Lung (tissue), 12 donors: ENCODE measurements around the gene AGPS. TPM values are rescaled to one million over a fixed set of nuclear protein-coding genes. Genes with fewer than 3 reads are reported as not detected.

Experiments used
- ATAC-seq: fragments of 200-7000 bp; cut with Tn5 transposase; one replicate; pipeline ENCODE4 v1.9.1; 2020; ENCODE audit warnings: moderate number of reproducible peaks; ENCODE audit not compliant: insufficient read depth, low FRiP score
- DNase-seq, 3 donors: peaks; one replicate each; pipeline ENCODE4 v3.0.0-alpha.2; 2013 to 2017
- H3K27ac ChIP-seq, 2 donors: one replicate each; pipeline ENCODE4 v1.5.1; 2013; ENCODE audit warnings: mild to moderate bottlenecking in 2 of 2, moderate library complexity in 2 of 2, control low read depth in 1 of 2, inconsistent platforms in 1 of 2, low read depth in 1 of 2, low read length in 1 of 2
- H3K27me3 ChIP-seq, 3 donors: one replicate each; pipeline ENCODE4 v1.5.1; 2013; ENCODE audit warnings: low read length in 2 of 3; ENCODE audit not compliant: control insufficient read depth in 3 of 3, insufficient read depth in 3 of 3
- H3K36me3 ChIP-seq, 4 donors: one replicate each; pipeline ENCODE4 v1.5.1; 2013; ENCODE audit warnings: low read length in 4 of 4, mild to moderate bottlenecking in 1 of 4, moderate library complexity in 1 of 4; ENCODE audit not compliant: control insufficient read depth in 4 of 4, insufficient read depth in 4 of 4
- H3K4me1 ChIP-seq, 5 donors: one replicate each; pipeline ENCODE4 v1.5.1; 2013; ENCODE audit warnings: low read length in 5 of 5, mild to moderate bottlenecking in 2 of 5, moderate library complexity in 1 of 5; ENCODE audit not compliant: control insufficient read depth in 5 of 5, insufficient read depth in 5 of 5
- H3K4me3 ChIP-seq: one replicate; pipeline ENCODE4 v1.5.1; 2013; ENCODE audit warnings: mild to moderate bottlenecking, control low read depth, moderate library complexity
- H3K9ac ChIP-seq, 2 donors: one replicate each; pipeline ENCODE4 v1.5.1; 2013; ENCODE audit warnings: low read length in 2 of 2, control low read depth in 1 of 2; ENCODE audit not compliant: insufficient read depth in 1 of 2
- H3K9me3 ChIP-seq, 4 donors: one replicate each; pipeline ENCODE4 v1.5.1; 2013; ENCODE audit warnings: low read length in 3 of 4, mild to moderate bottlenecking in 1 of 4, moderate library complexity in 1 of 4; ENCODE audit not compliant: control insufficient read depth in 4 of 4, insufficient read depth in 3 of 4
- CTCF ChIP-seq: IDR thresholded peaks from 2 replicates; pipeline ENCODE4 v1.5.1; 2012; ENCODE audit warnings: mild to moderate bottlenecking; ENCODE audit errors: control extremely low read depth, extremely low read depth
- WGBS, 2 donors: extraction: QIAGEN DNeasy Blood & Tissue Kit; methylation state at CpG; one replicate each; pipeline ENCODE4 v1.1.7; 2013; 5-methylcytosine and 5-hydroxymethylcytosine counted together
- polyA plus RNA-seq, 2 donors: library from polyadenylated mRNA; stranded (reverse); fragments of 200-250 nt; gene quantifications; one replicate each; pipeline ENCODE4 v1.2.1, GENCODE V29; 2013
- total RNA-seq, 2 donors: library from RNA; depleted of rRNA in 1 of 2; stranded (reverse); fragments of >200 nt in 1 of 2; gene quantifications; one replicate each; pipeline ENCODE4 v1.2.1, GENCODE V29; 2014 to 2021
- donor health status: control.
- donor health status: control.
- donor health status: Bipolar disorder and iron deficiency.
- donor health status: healthy.
- donor health status: DM: yes; HTN: yes; CAD: no.

The AGPS gene
- total and polyA plus RNA-seq, 4 donors, result 5.2 to 43.9 (median 23.8) TPM

- Histone ChIP-seq H3K9me3 (peaks cover 0 to 7% (median 3%) of the 10 kb centered on the region in 4 donors), H3K36me3 (peaks cover 0 to 11% (median under 1%) of the 10 kb centered on the region in 4 donors), H3K9ac (no peak overlapping the region), H3K27ac (no peak overlapping the region), H3K27me3 (no peaks in the 10 kb centered on the region), H3K4me3 (no peak overlapping the region), H3K4me1 (peaks cover 0 to 3% (median 0%) of the 10 kb centered on the region in 5 donors)
- TF ChIP-seq CTCF, result no peak
- 97 to 99% methylated on average over 5 of the region's 5 CpGs for WGBS, 2 donors
- no peak for DNase-seq
- ATAC-seq, result no peak
These were observed 84.3 kb downstream of the AGPS start for GRCh38 chr2:177476897-177477296.

GRCh38 chr2:177478029-177478428, 85.5 kb downstream of the AGPS start:
- TF ChIP-seq CTCF, result no peak
- Histone ChIP-seq H3K4me3 (no peak overlapping the region), H3K36me3 (peaks cover 0 to 11% (median 0%) of the 10 kb centered on the region in 4 donors), H3K4me1 (peaks cover 0 to 3% (median 0%) of the 10 kb centered on the region in 5 donors), H3K27ac (no peak overlapping the region), H3K9ac (no peak overlapping the region), H3K9me3 (no peaks in the 10 kb centered on the region), H3K27me3 (no peaks in the 10 kb centered on the region)
- ATAC-seq, result no peak
- WGBS, 2 donors, result 97% methylated on average over 2 of the region's 2 CpGs
- DNase-seq, result no peak

GRCh38 chr2:177478907-177479306, 86.3 kb downstream of the AGPS start:
- Histone ChIP-seq H3K4me1 (peaks cover 0 to 3% (median 0%) of the 10 kb centered on the region in 5 donors), H3K4me3 (no peak overlapping the region), H3K36me3 (peaks cover 0 to 11% (median 0%) of the 10 kb centered on the region in 4 donors), H3K9ac (no peak overlapping the region), H3K27me3 (no peaks in the 10 kb centered on the region), H3K9me3 (no peaks in the 10 kb centered on the region), H3K27ac (no peak overlapping the region)
- TF ChIP-seq CTCF, result no peak
- DNase-seq (no peak), ATAC-seq (no peak)
- 96 to 97% methylated on average over 2 of the region's 2 CpGs for WGBS, 2 donors

GRCh38 chr2:177482195-177482594, 89.6 kb downstream of the AGPS start:
- DNase-seq, result no peak
- no peak for TF ChIP-seq CTCF
- Histone ChIP-seq H3K9ac (no peak overlapping the region), H3K4me3 (no peak overlapping the region), H3K36me3 (peaks cover 0 to 11% (median 1%) of the 10 kb centered on the region in 4 donors), H3K9me3 (no peaks in the 10 kb centered on the region), H3K27me3 (no peaks in the 10 kb centered on the region), H3K4me1 (no peaks in the 10 kb centered on the region), H3K27ac (no peak overlapping the region)
- ATAC-seq, result no peak
